ENCODE data around the gene CERK. TPM values are rescaled to one million over a fixed set of nuclear protein-coding genes. Genes with fewer than 3 reads are reported as not detected.
A peak's percentile ranks its signal among the peaks of the same experiment; 100 is the strongest.

The CERK gene
- total RNA-seq, 4 donors from 2014 or later: 14.6 to 34.0 (median 26.6) TPM

DNA sequence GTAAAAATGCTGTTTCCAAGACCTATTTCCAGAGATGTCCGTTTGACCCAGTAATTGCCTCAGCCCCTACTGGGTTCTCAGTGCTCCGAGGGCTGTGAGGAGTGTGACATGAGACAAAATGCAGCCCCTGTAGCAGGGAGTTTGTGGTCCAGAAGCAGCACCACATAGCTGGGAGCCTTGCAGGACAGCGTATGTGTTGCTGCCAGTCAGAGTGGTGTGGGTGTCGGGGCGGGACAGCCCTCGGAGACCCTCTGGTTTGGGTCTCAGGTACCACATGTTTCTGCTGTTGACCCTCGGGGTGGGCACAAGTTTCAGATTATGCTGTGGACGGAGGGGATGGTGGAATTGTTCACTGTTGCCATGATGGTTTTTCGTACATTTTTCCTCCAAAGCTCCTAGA is 41.6 kb upstream of the CERK start:
- Histone ChIP-seq H3K4me3 (no peak overlapping the region), H3K27ac (no peak overlapping the region), H3K9me3 (no peaks in the 10 kb centered on the region), H3K4me1 (peaks cover 20 to 34% (median 28%) of the 10 kb centered on the region in 3 donors), H3K27me3 (no peaks in the 10 kb centered on the region), H3K36me3 (peaks cover 0 to 6% (median 0%) of the 10 kb centered on the region in 3 donors)
- 86 to 90% methylated on average over 8 to 9 of the region's 9 CpGs for WGBS, 2 donors
- no peak for DNase-seq
- intact Hi-C loops (cut with DNase I): no loop called here
- no peak for TF ChIP-seq CTCF (IDR thresholded peaks at IDR 0.05)
- no peak for TF ChIP-seq POLR2A (IDR thresholded peaks at IDR 0.05)

DNA sequence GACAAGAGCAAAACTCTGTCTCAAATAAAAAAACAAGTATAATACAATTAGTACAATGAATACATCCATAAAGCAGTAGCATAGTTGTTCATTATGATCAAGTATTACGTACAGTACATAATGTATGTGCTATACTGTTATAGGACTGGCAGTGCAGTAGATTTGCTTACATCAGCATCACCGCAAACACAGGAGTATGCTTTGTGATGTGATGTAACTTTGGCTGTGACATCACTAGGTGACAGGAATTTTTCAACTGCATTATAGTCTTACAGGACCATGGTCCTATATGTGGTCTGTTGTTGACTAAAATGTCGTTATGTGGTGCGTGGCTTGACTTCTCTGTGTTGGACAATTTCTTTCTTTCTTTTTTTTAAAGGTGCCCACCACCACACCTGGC is 41.0 kb upstream of the CERK start:
- H3K36me3 ChIP-seq: peaks cover 0 to 6% (median 0%) of the 10 kb centered on the region in 3 donors
- H3K27ac ChIP-seq: no peak overlapping the region
- peaks cover 26 to 40% (median 34%) of the 10 kb centered on the region in 3 donors for H3K4me1 ChIP-seq
- WGBS, 2 donors: 93% methylated on average over 4 of the region's 4 CpGs
- intact Hi-C loops (cut with DNase I): no loop called here
- no peak for TF ChIP-seq CTCF (IDR thresholded peaks at IDR 0.05)
- no peak for TF ChIP-seq POLR2A (IDR thresholded peaks at IDR 0.05)
- no peaks in the 10 kb centered on the region for H3K27me3 ChIP-seq
- H3K4me3 ChIP-seq: no peak overlapping the region
- no peaks in the 10 kb centered on the region for H3K9me3 ChIP-seq
- DNase-seq: no peak

DNA sequence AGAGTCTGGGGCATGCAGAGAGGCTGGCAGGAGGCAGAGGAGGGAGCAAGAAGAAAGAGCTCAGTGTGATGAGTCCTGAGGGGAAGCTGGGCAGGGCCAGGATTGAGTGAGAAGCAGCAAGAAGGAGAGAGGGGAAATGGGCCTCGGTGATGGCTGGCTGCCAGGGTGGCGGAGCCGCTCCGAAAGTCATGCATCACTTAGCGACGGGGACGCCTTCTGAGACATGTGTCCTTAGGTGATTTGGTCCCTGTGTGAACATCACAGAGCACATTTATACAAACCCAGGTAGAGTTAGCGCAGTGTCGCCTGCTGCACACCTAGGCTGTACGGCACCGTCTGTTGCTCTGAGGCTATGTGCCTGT is 39.5 kb upstream of the CERK start:
- Histone ChIP-seq H3K27ac (no peak overlapping the region), H3K4me1 (peaks cover 38 to 53% (median 45%) of the 10 kb centered on the region in 3 donors), H3K4me3 (no peak overlapping the region), H3K27me3 (no peaks in the 10 kb centered on the region), H3K9me3 (no peaks in the 10 kb centered on the region), H3K36me3 (no peaks in the 10 kb centered on the region)
- 55 to 64% methylated on average over 11 of the region's 11 CpGs for WGBS, 2 donors
- TF ChIP-seq CTCF (IDR thresholded peaks at IDR 0.05) (no peak), POLR2A (IDR thresholded peaks at IDR 0.05) (no peak)
- DNase-seq: no peak
- intact Hi-C loops (cut with DNase I): no loop called here

DNA sequence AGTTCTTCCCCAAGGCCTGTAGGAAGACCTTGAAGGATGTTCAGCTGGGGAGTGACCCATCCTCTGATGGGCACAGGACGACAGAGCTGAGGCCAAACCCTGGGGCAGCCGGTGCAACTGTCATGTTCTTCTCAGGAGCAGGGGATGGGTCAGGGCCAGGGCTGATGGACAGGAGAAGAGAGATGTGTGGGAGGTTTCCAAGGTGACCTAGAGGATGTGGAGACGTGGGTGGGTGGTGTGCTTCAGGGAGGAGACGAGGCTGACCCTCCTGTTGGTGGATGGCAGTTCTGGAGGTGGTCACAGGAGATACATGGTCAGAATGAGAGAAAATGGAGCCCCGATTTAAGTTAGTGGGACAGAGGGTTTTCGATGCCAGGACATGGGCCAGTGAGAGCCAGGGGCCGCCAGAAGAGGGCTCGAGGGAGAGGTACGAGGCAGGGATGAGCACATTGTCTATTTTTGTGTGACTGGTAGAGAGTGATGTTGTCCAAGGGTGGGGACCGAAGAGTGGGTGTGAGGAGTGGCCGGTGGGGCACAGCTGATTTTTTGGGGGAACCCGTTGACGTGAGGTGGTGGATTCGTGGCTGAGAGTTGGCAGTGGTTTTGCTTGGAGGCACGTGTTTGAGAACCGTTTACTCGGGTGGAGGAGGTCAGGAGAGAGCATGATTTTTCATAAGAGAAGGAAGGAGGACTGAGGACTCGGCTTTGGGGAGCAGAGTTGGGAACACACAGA is 39.0 kb upstream of the CERK start:
- peak overlapping the region in 2 of 4 donors; percentile 2 to 43 for H3K27ac ChIP-seq
- no peak for DNase-seq
- intact Hi-C loops (cut with DNase I): no loop called here
- WGBS, 2 donors: 57 to 72% methylated on average over 18 of the region's 18 CpGs
- no peak overlapping the region for H3K4me3 ChIP-seq
- no peaks in the 10 kb centered on the region for H3K27me3 ChIP-seq
- TF ChIP-seq POLR2A (IDR thresholded peaks at IDR 0.05) (no peak), CTCF (IDR thresholded peaks at IDR 0.05) (no peak)
- H3K9me3 ChIP-seq: no peaks in the 10 kb centered on the region
- no peaks in the 10 kb centered on the region for H3K36me3 ChIP-seq
- H3K4me1 ChIP-seq: peaks cover 38 to 53% (median 45%) of the 10 kb centered on the region in 3 donors

GRCh38 chr22:46775850-46776826 is 38.1 kb upstream of the CERK start:
- 60 to 78% methylated on average over 20 to 22 of the region's 22 CpGs for WGBS, 2 donors
- Histone ChIP-seq H3K36me3 (no peaks in the 10 kb centered on the region), H3K9me3 (no peaks in the 10 kb centered on the region), H3K4me1 (peaks cover 38 to 55% (median 45%) of the 10 kb centered on the region in 3 donors), H3K27ac (peak overlapping the region; percentile 43 to 83 (median 71)), H3K4me3 (peak overlapping the region in 1 of 4 donors; percentile 41), H3K27me3 (no peaks in the 10 kb centered on the region)
- intact Hi-C loops (cut with DNase I): no loop called here
- TF ChIP-seq CTCF (IDR thresholded peaks at IDR 0.05): no peak
- no peak for TF ChIP-seq POLR2A (IDR thresholded peaks at IDR 0.05)
- DNase-seq: no peak

Measured in esophagus squamous epithelium (tissue), 5 donors.